Measurements from ENCODE around the gene LAMA4.
"Not testable (repeated sequence)": the region's sequence is repeated elsewhere in the genome, so short reads cannot be mapped to it uniquely, and the experiment has no call there.

LAMA4 gene

DNA sequence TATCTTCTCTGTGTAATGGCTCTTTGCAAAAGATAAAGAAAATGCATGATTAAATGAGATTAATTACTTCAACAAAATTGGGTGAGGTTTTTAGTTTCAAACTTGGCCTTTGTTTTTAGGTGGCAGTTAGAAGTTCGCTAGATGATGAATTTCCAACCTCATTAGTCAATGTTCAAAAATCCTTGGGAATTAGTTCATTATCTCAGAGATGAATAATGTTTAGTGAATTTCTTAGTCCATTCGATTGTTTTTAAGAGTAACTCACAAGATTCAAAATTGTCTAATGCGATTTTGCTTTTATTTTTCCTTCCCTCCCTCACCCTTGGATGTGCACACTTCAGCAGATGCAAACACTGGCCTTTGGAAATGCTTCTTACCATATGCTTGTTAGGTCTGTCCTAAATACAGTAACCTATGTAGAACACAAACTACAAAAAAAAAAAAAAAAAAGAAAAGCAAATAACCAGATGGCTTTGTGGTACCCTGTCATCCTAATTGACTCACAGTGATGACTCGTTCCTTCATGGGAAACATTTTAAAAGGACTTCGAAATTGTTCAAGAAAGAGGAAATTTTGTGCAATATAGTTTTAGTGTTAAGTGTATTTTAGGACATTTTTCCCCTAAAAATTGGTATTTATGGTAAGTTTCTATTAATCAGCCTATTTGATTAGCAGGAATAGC is 100.3 kb downstream of the LAMA4 start:
- DNase-seq (ENCODE audit: low read depth): no peak

GRCh38 chr6:112150363-112150762 is 104.0 kb downstream of the LAMA4 start:
- DNase-seq (ENCODE audit: low read depth): no peak

DNA sequence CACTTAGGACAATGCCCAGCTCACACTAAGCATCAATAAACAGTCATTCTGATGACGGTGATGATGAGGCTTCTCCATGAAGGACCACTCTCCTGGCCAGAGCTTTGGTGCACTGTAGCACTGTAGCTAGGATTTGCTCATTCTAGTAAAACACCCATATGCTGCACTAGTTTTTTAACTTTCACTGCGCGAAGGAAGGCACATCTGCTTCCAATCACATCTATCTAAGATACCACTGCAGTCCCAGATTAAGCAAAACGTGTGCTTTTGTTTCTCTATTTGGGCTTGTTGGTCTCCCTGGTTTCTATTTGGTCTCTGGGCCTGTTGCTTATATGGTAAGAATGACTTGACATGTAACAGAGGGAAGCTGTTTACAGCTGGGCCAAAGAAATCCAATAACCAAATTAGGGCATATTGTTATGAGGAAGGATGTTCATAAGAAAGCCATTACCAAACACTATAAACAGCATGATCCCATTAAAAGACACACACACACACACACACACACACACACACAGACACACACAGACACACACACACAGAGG is 104.6 kb downstream of the LAMA4 start:
- DNase-seq (ENCODE audit: low read depth): no peak

DNA sequence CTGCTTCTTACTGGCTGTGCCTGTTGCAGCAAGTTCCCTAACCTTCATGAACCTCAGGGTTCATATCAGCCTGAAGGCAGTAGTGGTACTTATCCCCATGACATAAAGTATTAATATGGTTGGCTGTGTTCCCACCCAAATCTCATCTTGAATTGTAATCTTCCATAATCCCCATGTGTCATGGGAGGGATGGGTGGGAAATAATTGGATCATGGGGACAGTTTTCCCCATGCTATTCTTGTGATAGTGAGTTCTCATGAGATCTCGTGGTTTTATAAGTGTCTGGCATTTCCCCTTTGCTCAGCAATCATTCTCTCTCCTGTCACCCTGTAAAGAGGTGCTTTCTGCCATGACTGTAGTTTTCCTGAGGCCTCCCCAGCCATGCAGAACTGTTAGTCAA is 105.1 kb downstream of the LAMA4 start:
- no peak for DNase-seq (ENCODE audit: low read depth)

DNA sequence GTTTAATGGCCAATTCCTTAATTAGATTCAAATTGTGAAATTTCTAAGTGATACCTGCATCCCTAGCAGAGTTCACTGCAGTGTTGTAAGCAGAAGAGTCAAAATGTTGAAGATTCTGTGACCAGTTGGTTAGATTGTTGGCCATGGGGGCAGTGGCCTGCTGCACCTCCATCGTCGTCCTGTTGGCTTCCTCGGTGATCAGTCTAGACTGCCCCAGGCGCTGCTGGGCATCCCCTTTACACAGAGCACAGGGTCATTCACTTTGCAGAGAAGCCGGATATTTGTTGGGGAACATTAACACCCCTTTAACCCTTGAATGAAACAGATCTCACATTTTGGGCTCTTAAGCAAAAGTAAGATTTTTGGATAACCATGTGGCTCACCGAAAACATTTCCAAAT is 106.3 kb downstream of the LAMA4 start:
- no peak for DNase-seq (ENCODE audit: low read depth)

GRCh38 chr6:112145080-112145573 is 109.2 kb downstream of the LAMA4 start:
- DNase-seq (ENCODE audit: low read depth): no peak

GRCh38 chr6:112144145-112144926 is 110.0 kb downstream of the LAMA4 start:
- no peak for DNase-seq (ENCODE audit: low read depth)

DNA sequence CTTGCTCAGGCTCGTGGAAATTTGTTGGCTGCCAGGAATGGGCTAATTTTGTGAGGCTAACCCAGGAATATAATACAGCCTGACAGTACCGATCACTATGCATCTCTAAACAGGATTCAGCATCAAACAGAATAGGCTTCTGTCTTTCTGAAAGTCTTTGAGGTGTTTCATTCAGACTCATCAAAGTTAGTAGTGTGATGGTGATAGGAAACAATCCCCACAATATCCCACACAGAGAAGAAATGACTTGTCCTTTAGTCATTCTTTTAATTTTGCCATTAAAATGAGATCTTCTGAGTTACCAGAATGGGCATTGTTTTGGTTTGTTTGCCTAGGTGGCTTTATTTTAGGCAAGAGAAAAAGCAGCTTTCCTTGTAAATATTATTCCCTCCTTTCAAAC is 112.7 kb downstream of the LAMA4 start:
- DNase-seq (ENCODE audit: low read depth): no peak

- DNase-seq (ENCODE audit: low read depth): no peak
Observed at GRCh38 chr6:112139052-112139451, 115.3 kb downstream of the LAMA4 start.

DNA sequence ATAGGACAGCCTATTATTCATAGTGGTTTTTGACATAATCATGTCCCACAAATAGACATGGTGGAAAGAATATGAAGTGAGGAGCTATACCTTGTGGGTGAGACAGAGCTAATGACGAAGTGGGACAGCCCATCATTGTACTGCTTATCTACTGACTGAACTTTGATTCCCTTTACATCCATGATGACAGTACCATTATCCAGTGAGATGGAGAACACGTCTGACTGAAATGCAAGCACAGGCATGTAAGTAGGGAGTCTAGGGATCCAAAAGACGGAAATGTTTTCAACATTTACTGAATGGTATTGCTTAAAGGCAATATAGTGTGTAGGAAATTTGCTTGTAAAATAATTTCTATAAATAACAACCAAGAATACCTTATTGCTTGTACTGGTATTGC is 123.5 kb downstream of the LAMA4 start:
- DNase-seq (ENCODE audit: low read depth): no peak

GRCh38 chr6:112128208-112128607 is 126.2 kb downstream of the LAMA4 start:
- no peak for DNase-seq (ENCODE audit: low read depth)

DNA sequence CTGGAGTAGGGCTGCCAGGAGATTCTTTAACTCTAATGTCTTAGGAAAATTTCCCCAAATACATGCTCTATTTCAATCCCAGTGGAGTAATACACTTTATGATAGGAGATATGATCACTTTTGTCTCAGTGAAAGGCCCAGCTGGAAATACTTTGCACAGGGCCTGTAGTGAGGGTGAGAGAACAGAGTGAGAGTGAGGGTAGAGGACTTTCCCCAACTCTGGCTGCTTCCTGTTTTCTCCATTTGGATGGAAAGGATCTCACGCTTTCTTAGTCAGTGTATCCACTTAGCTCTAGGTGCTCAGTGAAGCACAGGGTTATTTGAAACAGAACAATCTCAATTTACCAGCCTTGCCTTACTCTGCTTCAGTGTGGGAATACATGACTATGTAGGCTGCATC is 130.4 kb downstream of the LAMA4 start:
- no peak for DNase-seq (ENCODE audit: low read depth)

GRCh38 chr6:112122756-112123155 is 131.6 kb downstream of the LAMA4 start:
- DNase-seq (ENCODE audit: low read depth): no peak

- DNase-seq (ENCODE audit: low read depth): no peak
Observed at GRCh38 chr6:112118034-112118433, 136.3 kb downstream of the LAMA4 start.

GRCh38 chr6:112117554-112117953 is 136.8 kb downstream of the LAMA4 start:
- no peak for DNase-seq (ENCODE audit: low read depth)

DNA sequence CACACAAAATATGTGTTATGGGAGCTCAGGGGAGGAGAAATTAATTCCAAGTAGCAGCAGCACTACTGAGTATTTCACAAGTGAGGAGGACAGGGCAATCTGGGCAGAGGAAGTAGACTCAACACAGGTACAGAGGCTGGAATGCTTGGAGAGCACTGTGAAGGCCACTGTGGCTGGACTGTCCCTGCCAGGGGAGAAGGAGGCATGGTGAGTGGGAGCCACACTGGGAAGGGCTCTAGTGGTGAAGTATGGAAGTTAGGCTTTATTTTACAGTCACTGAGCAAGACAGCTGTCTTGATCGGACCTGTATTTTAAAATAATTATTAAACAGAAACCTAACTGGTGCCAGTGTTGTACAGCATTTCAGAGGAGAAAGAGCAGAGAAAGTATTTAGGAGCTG is 138.1 kb downstream of the LAMA4 start:
- no peak for DNase-seq (ENCODE audit: low read depth)

- no peak for DNase-seq (ENCODE audit: low read depth)
Observed at GRCh38 chr6:112114577-112115223, 139.7 kb downstream of the LAMA4 start.

DNA sequence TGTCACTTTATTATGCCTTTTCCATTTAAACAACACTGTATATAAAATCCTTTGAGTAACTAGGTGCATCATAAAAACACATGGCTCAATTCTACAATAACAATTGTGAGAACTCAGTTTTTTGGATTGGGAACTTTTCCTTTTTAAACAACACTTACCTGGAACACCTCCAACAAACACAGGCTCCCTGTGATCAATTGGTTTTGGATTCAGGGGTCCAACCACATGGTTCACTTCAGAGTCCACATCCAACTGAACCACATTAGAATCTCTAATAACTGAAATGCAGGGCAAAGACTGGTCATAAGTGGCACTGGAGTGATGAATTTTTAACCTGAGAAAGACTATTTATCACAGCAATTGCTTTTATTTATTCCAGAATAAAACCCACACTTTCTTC is 140.4 kb downstream of the LAMA4 start:
- no peak for DNase-seq (ENCODE audit: low read depth)

- DNase-seq (ENCODE audit: low read depth): no peak
Observed at GRCh38 chr6:112113431-112113830, 140.9 kb downstream of the LAMA4 start.

GRCh38 chr6:112109262-112109661 is 145.1 kb downstream of the LAMA4 start:
- DNase-seq (ENCODE audit: low read depth): no peak

GRCh38 chr6:112106562-112106961 is 147.8 kb downstream of the LAMA4 start:
- DNase-seq (ENCODE audit: low read depth): no peak

GRCh38 chr6:112106026-112106425 is 148.3 kb downstream of the LAMA4 start:
- not testable (repeated sequence) for DNase-seq (ENCODE audit: low read depth)

DNA sequence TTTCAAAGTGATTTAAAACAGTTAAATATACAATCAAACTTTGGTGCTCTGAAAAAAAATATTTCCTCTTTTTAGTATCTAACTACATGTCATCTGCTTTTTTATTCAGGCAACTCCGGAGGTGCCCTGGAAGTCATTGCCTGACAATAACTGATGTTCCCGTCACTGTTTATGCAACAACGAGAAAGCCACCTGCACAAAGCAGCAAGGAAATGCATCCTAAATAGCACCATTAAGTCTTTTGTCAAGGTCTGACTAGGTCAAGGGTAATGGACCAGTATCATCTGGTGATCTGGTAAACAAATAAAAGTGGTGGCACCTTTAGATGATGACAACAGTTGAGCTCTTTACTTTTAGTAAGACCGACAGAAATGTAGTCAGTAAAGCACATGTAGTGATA is 153.8 kb downstream of the LAMA4 start:
- DNase-seq (ENCODE audit: low read depth): no peak
